Renal cortex interstitium (tissue), 11 donors: ENCODE measurements around the gene SEC14L3. TPM values are rescaled to one million over a fixed set of nuclear protein-coding genes. Genes with fewer than 3 reads are reported as not detected.
"Not testable (repeated sequence)": the region's sequence is repeated elsewhere in the genome, so short reads cannot be mapped to it uniquely, and the experiment has no call there.

Source experiments
- DNase-seq, 11 donors: peaks; one replicate each; pipeline ENCODE4 v3.0.0-alpha.2; 2013; ENCODE audit warnings: low read depth in 9 of 11, low spot score in 4 of 11; ENCODE audit errors: extremely low read depth in 1 of 11
- polyA plus RNA-seq, 3 donors: library from polyadenylated mRNA; unstranded; fragments of 120-200 nt; gene quantifications; one replicate each; pipeline ENCODE4 v1.2.1, GENCODE V29; 2013; ENCODE audit not compliant: insufficient read length in 3 of 3

The SEC14L3 gene
- polyA plus RNA-seq, 3 donors = 0.04 TPM; not detected in 2

- no peak for DNase-seq
Measured at GRCh38 chr22:30490399-30490798, 18.6 kb upstream of the SEC14L3 start.

GRCh38 chr22:30488121-30488520 is 16.3 kb upstream of the SEC14L3 start:
- no peak for DNase-seq

GRCh38 chr22:30486661-30487115 is 14.9 kb upstream of the SEC14L3 start:
- peak in 5 of 11 donors; percentile 13 to 40 (median 18) for DNase-seq

GRCh38 chr22:30486118-30486517 is 14.3 kb upstream of the SEC14L3 start:
- no peak for DNase-seq

- peak in 5 of 11 donors; percentile 16 to 43 (median 20) for DNase-seq
Measured at GRCh38 chr22:30485362-30485988, 13.7 kb upstream of the SEC14L3 start.

DNA sequence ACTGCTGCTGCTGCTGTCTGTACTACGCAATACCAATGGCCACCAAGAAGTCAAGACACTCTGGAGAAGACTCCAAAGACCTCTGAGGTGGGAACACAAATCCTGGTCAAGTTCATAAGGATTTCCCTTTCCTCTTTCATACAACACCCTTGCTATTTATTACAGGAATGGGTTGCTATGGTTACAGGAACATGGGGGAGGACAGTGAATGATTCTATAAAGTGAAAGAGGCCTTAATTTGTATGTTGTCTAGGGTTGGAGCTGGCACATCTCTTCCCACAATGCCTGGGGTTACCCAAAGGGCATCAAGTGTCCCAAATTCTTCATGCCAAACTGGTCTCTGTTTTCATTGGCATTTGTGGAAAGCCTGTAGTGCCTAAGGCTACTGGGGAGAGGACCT is 11.4 kb upstream of the SEC14L3 start:
- peak in 1 of 11 donors; percentile 31 for DNase-seq

GRCh38 chr22:30481711-30482110 is 9.9 kb upstream of the SEC14L3 start:
- no peak for DNase-seq

- DNase-seq = no peak
Measured at GRCh38 chr22:30479981-30480380, 8.2 kb upstream of the SEC14L3 start.

- DNase-seq = no peak
Measured at GRCh38 chr22:30474683-30475424, 3.0 kb upstream of the SEC14L3 start.

- no peak for DNase-seq
Measured at GRCh38 chr22:30474121-30474520, 2.3 kb upstream of the SEC14L3 start.

GRCh38 chr22:30472994-30473720 is 1.3 kb upstream of the SEC14L3 start:
- DNase-seq = no peak

DNA sequence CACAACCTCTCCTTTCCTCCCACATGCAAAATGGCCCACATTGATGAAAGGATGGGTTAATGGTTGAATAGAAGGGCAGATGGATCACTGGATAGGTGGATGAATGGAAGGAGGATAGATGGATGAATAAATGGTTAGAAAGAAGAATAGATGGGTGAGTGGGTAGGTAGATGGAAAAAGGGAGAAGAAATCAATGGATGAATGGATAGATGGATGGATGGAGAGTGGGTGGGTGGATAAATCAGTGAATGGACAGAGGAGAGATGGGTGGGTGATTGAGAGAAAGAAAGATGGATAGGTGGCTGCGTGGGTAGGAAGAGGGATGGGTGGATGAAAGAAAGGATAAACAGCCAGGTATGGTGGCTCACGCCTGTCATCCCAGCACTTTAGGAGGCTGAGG is 1.2 kb downstream of the SEC14L3 start:
- no peak for DNase-seq

- no peak for DNase-seq
Measured at GRCh38 chr22:30469165-30469564, 2.7 kb downstream of the SEC14L3 start.

DNA sequence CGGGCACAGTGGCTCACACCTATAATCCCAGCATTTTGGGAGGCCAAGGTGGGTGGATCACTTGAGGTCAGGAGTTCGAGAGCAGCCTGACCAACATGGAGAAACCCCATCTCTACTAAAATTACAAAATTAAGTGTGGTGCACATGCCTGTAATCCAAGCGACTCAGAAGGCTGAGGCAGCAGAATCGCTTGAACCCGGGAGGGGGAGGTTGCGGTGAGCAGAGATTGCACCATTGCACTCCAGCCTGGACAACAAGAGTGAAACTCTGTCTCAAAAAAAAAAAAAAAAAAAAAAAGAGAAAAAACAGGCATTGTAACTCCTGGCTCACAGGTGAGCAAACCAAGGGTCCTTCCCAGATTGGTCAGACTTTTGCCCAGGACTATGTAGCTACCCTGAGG is 11.3 kb downstream of the SEC14L3 start:
- DNase-seq = not testable (repeated sequence)

- DNase-seq = no peak
Measured at GRCh38 chr22:30460147-30460546, 11.7 kb downstream of the SEC14L3 start.

- peak in 6 of 11 donors; percentile 24 to 55 (median 35) for DNase-seq
Measured at GRCh38 chr22:30459181-30460052, 12.4 kb downstream of the SEC14L3 start.

GRCh38 chr22:30457981-30458380 is 13.8 kb downstream of the SEC14L3 start:
- no peak for DNase-seq

DNA sequence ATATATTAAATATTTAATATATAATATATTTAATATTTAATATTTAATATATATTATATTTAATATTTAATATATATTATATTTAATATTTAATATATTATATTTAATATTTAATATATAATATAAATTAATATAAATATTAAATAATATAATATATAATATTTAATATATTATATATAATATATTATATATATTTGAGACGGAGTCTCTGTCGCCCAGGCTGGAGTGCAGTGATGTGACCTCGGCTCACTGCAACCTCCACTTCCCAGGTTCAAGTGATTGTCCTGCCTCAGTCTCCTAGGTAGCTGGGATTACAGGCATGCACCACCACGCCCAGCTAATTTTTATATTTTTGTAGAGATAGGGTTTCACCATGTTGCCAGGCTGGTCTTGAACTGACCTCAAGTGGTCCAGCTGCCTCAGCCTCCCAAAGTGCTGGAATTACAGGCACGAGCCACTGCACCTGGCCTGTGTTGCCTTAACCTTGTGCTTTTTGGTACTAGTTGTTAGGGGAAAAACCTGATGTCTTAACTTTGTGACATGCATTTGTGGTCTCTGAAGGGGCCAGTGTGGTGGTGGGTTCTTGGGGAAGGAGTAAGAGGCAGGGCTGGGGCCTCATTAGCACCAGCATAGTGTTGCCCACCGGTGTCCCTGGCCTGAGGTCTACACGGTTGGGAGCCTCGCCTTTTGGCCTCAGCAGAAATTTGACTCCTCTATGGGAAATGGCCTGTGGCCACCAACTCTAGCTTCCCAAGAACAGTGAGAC is 16.6 kb downstream of the SEC14L3 start:
- no peak for DNase-seq
